H9 (cell line): ENCODE measurements around the gene PLD1. TPM values are rescaled to one million over a fixed set of nuclear protein-coding genes. Genes with fewer than 3 reads are reported as not detected.

Experiments used
- DNase-seq: peaks from one replicate; pipeline ENCODE4 v3.0.0-alpha.2; 2017
- H2AFZ ChIP-seq: one replicate; pipeline ENCODE4 v1.6.1; 2013; ENCODE audit warnings: mild to moderate bottlenecking, low read length, control low read depth, moderate library complexity
- H2AK5ac ChIP-seq: 2 replicates; pipeline ENCODE4 v1.6.1; 2013; ENCODE audit warnings: low read length, control low read depth, mixed read lengths; ENCODE audit not compliant: insufficient read length
- H2BK120ac ChIP-seq: one replicate; pipeline ENCODE4 v1.6.1; 2013; ENCODE audit warnings: low read depth, mild to moderate bottlenecking, low read length, control low read depth, inconsistent platforms; ENCODE audit not compliant: poor library complexity, severe bottlenecking
- H2BK12ac ChIP-seq: 2 replicates; pipeline ENCODE4 v1.6.1; 2013; ENCODE audit warnings: low read length, control low read depth, mixed read lengths, low read depth; ENCODE audit not compliant: insufficient read length
- H2BK15ac ChIP-seq: 2 replicates; pipeline ENCODE4 v1.6.1; 2013; ENCODE audit warnings: low read depth, low read length, control low read depth
- H2BK20ac ChIP-seq: one replicate; pipeline ENCODE4 v1.6.1; 2013; ENCODE audit warnings: low read depth, mild to moderate bottlenecking, low read length, control low read depth, inconsistent platforms; ENCODE audit not compliant: poor library complexity, severe bottlenecking
- H2BK5ac ChIP-seq: 2 replicates; pipeline ENCODE4 v1.6.1; 2013; ENCODE audit warnings: low read length, control low read depth, mixed read lengths; ENCODE audit not compliant: insufficient read length
- H3K14ac ChIP-seq: 2 replicates; pipeline ENCODE4 v1.6.1; 2013; ENCODE audit warnings: low read length, control low read depth; ENCODE audit not compliant: insufficient read depth
- H3K18ac ChIP-seq: 2 replicates; pipeline ENCODE4 v1.6.1; 2013; ENCODE audit warnings: low read depth, mild to moderate bottlenecking, mixed read lengths, low read length, control low read depth; ENCODE audit not compliant: insufficient read length
- H3K23ac ChIP-seq: 2 replicates; pipeline ENCODE4 v1.6.1; 2013; ENCODE audit warnings: low read length, control low read depth, mixed read lengths, low read depth; ENCODE audit not compliant: insufficient read length
- H3K23me2 ChIP-seq: 2 replicates; pipeline ENCODE4 v1.6.1; 2013; ENCODE audit warnings: low read depth, mild to moderate bottlenecking, mixed read lengths, low read length, control low read depth; ENCODE audit not compliant: insufficient read length, poor library complexity, severe bottlenecking
- H3K27ac ChIP-seq: 2 replicates; pipeline ENCODE4 v1.5.1; 2013; ENCODE audit warnings: low read length, control low read depth, mixed read lengths, low read depth; ENCODE audit not compliant: insufficient read length
- H3K27me3 ChIP-seq: 2 replicates; pipeline ENCODE4 v1.6.1; 2013; ENCODE audit warnings: low read length, control low read depth, inconsistent platforms; ENCODE audit not compliant: insufficient read depth
- H3K4ac ChIP-seq: 2 replicates; pipeline ENCODE4 v1.6.1; 2013; ENCODE audit warnings: low read depth, mild to moderate bottlenecking, control low read depth, inconsistent platforms, low read length, moderate library complexity
- H3K4me1 ChIP-seq: 2 replicates; pipeline ENCODE4 v1.6.1; 2013; ENCODE audit warnings: low read length, control low read depth, inconsistent platforms; ENCODE audit not compliant: insufficient read depth
- H3K4me2 ChIP-seq: 2 replicates; pipeline ENCODE4 v1.6.1; 2013; ENCODE audit warnings: low read length, control low read depth, mixed read lengths; ENCODE audit not compliant: insufficient read length, insufficient read depth
- H3K56ac ChIP-seq: 2 replicates; pipeline ENCODE4 v1.6.1; 2013; ENCODE audit warnings: low read depth, mild to moderate bottlenecking, mixed read lengths, low read length, control low read depth; ENCODE audit not compliant: insufficient read length
- H3K79me1 ChIP-seq: 2 replicates; pipeline ENCODE4 v1.6.1; 2013; ENCODE audit warnings: low read depth, mild to moderate bottlenecking, moderate library complexity, low read length, control low read depth, inconsistent platforms; ENCODE audit not compliant: insufficient read depth, poor library complexity, severe bottlenecking
- H3K79me2 ChIP-seq: 2 replicates; pipeline ENCODE4 v1.6.1; 2013; ENCODE audit warnings: low read length, control low read depth, inconsistent platforms; ENCODE audit not compliant: insufficient read depth
- H3K9ac ChIP-seq: 2 replicates; pipeline ENCODE4 v1.6.1; 2013; ENCODE audit warnings: low read length, control low read depth, mixed read lengths; ENCODE audit not compliant: insufficient read length; ENCODE audit errors: extremely low read depth
- H3K9me3 ChIP-seq: one replicate; pipeline ENCODE4 v1.6.1; 2013; ENCODE audit warnings: low read depth, low read length, inconsistent platforms; ENCODE audit not compliant: control insufficient read depth
- H3T11ph ChIP-seq: one replicate; pipeline ENCODE4 v1.6.1; 2013; ENCODE audit warnings: mild to moderate bottlenecking, low read length, control low read depth, inconsistent platforms
- H4K20me1 ChIP-seq: one replicate; pipeline ENCODE4 v1.6.1; 2013; ENCODE audit not compliant: control insufficient read depth, insufficient read length, insufficient read depth
- H4K5ac ChIP-seq: 2 replicates; pipeline ENCODE4 v1.6.1; 2013; ENCODE audit warnings: low read depth, mild to moderate bottlenecking, mixed read lengths, low read length, control low read depth; ENCODE audit not compliant: insufficient read length
- H4K8ac ChIP-seq: replicated peaks from 2 replicates; pipeline ENCODE4 v1.6.1; 2013; ENCODE audit warnings: low read length, control low read depth, mixed read lengths, low read depth; ENCODE audit not compliant: insufficient read length
- H4K91ac ChIP-seq: 2 replicates; pipeline ENCODE4 v1.6.1; 2013; ENCODE audit warnings: low read depth, mild to moderate bottlenecking, moderate library complexity, mixed read lengths, low read length, control low read depth; ENCODE audit not compliant: insufficient read length
- H3K27ac Mint-ChIP-seq, 3 experiments: 2 replicates in 2 of 3; 3 replicates in 1 of 3; pipeline ENCODE4 v1.8.0; 2020 to 2021; ENCODE audit warnings: mixed read lengths in 3 of 3, mild to moderate bottlenecking in 1 of 3, moderate library complexity in 1 of 3
- H3K27me3 Mint-ChIP-seq: 2 replicates; pipeline ENCODE4 v1.8.0; 2021; ENCODE audit warnings: low read depth, mild to moderate bottlenecking, moderate library complexity, mixed read lengths
- H3K36me3 Mint-ChIP-seq, 3 experiments: 2 replicates in 2 of 3; 3 replicates in 1 of 3; pipeline ENCODE4 v1.8.0; 2020 to 2021; ENCODE audit warnings: low read depth in 3 of 3, mixed read lengths in 3 of 3; ENCODE audit not compliant: insufficient read depth in 1 of 3
- H3K4me1 Mint-ChIP-seq, 2 experiments: 2 replicates each; pipeline ENCODE4 v1.8.0; 2020; ENCODE audit warnings: mixed read lengths in 2 of 2
- H3K4me3 Mint-ChIP-seq, 2 experiments: 2 replicates in 1 of 2; 3 replicates in 1 of 2; pipeline ENCODE4 v1.8.0; 2020 to 2021; ENCODE audit warnings: mild to moderate bottlenecking in 2 of 2, mixed read lengths in 2 of 2, moderate library complexity in 1 of 2
- H3K9me3 Mint-ChIP-seq, 2 experiments: 2 replicates in 1 of 2; 3 replicates in 1 of 2; pipeline ENCODE4 v1.8.0; 2020; ENCODE audit warnings: mild to moderate bottlenecking in 2 of 2, mixed read lengths in 2 of 2, moderate library complexity in 1 of 2
- WGBS: extraction: QIAGEN DNeasy Blood & Tissue Kit; methylation state at CpG from one replicate; pipeline ENCODE4 v1.1.7; 2013; ENCODE audit warnings: missing lambda C conversion rate, low lambda C conversion rate, mixed read lengths; ENCODE audit not compliant: insufficient read length; ENCODE audit errors: extremely low coverage; 5-methylcytosine and 5-hydroxymethylcytosine counted together
- total RNA-seq: library from RNA; stranded (reverse); gene quantifications from 2 replicates; pipeline ENCODE4 v1.2.1, GENCODE V29; 2021
- TF ChIP-seq, protein P1 (sequence below): fragments of 200-600 bp; sonication (generic); conservative IDR thresholded peaks from 3 replicates; pipeline ENCODE4 v1.8.0; 2021; ENCODE audit warnings: antibody characterized with exemption, mild to moderate bottlenecking

PLD1 gene
- total RNA-seq, 1 experiment from 2014 or later = 1.8 TPM

DNA sequence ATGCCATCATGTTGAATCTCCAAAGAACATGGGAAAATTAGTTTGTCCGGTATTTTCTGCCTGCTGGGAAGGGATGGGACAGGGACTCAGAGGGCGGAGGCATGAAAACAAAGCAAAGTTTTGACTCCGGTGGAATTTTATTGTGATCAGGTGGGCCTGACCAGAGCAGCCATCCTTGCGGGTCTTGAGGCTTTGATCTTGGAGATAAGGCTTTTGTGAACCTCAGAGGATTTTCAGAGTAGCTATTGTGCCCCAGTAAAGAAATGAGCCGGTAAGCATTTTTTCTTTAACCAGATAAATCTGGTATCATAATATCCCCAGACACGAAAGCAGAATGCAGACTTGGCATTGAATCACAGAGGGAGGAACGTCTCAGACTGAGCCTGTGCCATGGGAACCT lies 250.7 kb downstream of the PLD1 start:
- Mint-ChIP-seq H3K4me3 (no peak overlapping the region), H3K27ac (no peak overlapping the region), H3K27me3 (no peaks in the 10 kb centered on the region), H3K9me3 (no peaks in the 10 kb centered on the region), H3K4me1 (peaks cover 7 to 10% of the 10 kb centered on the region in 2 experiments), H3K36me3 (no peaks in the 10 kb centered on the region)
- no peak overlapping the region for H4K5ac ChIP-seq
- no peaks in the 10 kb centered on the region for H3K79me1 ChIP-seq
- H3K4me1 ChIP-seq = no peaks in the 10 kb centered on the region; the same call in 1 of the 2 replicates
- no peaks in the 10 kb centered on the region for H4K20me1 ChIP-seq
- no peak overlapping the region for H3K56ac ChIP-seq
- no peaks in the 10 kb centered on the region for H3K23me2 ChIP-seq
- H4K8ac ChIP-seq = no peak overlapping the region
- no peaks in the 10 kb centered on the region for H3K79me2 ChIP-seq
- no peak overlapping the region for H2BK12ac ChIP-seq
- no peak overlapping the region for H3K27ac ChIP-seq
- H4K91ac ChIP-seq = no peak overlapping the region
- H3K27me3 ChIP-seq = no peaks in the 10 kb centered on the region
- H2BK120ac ChIP-seq = no peak overlapping the region
- H2AK5ac ChIP-seq = no peak overlapping the region
- no peak overlapping the region for H2BK15ac ChIP-seq
- DNase-seq = no peak
- WGBS = no CpG with 5 or more reads among the region's 7 CpGs
- H3K9ac ChIP-seq = no peak overlapping the region
- TF ChIP-seq, protein P1, sequence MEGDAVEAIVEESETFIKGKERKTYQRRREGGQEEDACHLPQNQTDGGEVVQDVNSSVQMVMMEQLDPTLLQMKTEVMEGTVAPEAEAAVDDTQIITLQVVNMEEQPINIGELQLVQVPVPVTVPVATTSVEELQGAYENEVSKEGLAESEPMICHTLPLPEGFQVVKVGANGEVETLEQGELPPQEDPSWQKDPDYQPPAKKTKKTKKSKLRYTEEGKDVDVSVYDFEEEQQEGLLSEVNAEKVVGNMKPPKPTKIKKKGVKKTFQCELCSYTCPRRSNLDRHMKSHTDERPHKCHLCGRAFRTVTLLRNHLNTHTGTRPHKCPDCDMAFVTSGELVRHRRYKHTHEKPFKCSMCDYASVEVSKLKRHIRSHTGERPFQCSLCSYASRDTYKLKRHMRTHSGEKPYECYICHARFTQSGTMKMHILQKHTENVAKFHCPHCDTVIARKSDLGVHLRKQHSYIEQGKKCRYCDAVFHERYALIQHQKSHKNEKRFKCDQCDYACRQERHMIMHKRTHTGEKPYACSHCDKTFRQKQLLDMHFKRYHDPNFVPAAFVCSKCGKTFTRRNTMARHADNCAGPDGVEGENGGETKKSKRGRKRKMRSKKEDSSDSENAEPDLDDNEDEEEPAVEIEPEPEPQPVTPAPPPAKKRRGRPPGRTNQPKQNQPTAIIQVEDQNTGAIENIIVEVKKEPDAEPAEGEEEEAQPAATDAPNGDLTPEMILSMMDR = no peak
- H2AFZ ChIP-seq = no peak overlapping the region
- no peak overlapping the region for H3K14ac ChIP-seq
- H2BK5ac ChIP-seq = no peak overlapping the region
- H3K9me3 ChIP-seq = no peaks in the 10 kb centered on the region
- no peak overlapping the region for H3K23ac ChIP-seq
- no peak overlapping the region for H3K4ac ChIP-seq
- H3K4me2 ChIP-seq = no peak overlapping the region
- no peak overlapping the region for H3K18ac ChIP-seq
- no peak overlapping the region for H2BK20ac ChIP-seq
- H3T11ph ChIP-seq = no peak overlapping the region
